Thyroid gland (tissue), 4 donors: Measurements from ENCODE around the gene PDE1C. TPM values are rescaled to one million over a fixed set of nuclear protein-coding genes. Genes with fewer than 3 reads are reported as not detected.

Experiments
- DNase-seq, 2 donors: peaks; one replicate each; pipeline ENCODE4 v3.0.0-alpha.2; 2019
- H3K27ac ChIP-seq, 3 donors: fragments of 200-600 bp; sonication (generic); 1 replicate in 2 of 3; 2 replicates in 1 of 3; pipeline ENCODE4 v1.5.1; 2016 to 2019; ENCODE audit warnings: mild to moderate bottlenecking in 1 of 3, moderate library complexity in 1 of 3
- H3K27me3 ChIP-seq: fragments of 200-600 bp; sonication (generic); one replicate; pipeline ENCODE4 v1.5.1; 2019
- H3K36me3 ChIP-seq, 2 donors: fragments of 200-600 bp; sonication (generic); one replicate each; pipeline ENCODE4 v1.5.1; 2016 to 2019
- H3K4me1 ChIP-seq, 2 donors: fragments of 200-600 bp; sonication (generic); one replicate each; pipeline ENCODE4 v1.5.1; 2017 to 2019
- H3K4me3 ChIP-seq, 3 donors: fragments of 200-600 bp; sonication (generic); replicated peaks in 1 of 3; 1 replicate in 2 of 3; 2 replicates in 1 of 3; pipeline ENCODE4 v1.5.1; 2016; ENCODE audit warnings: mild to moderate bottlenecking in 1 of 3
- H3K9me3 ChIP-seq: fragments of 200-600 bp; sonication (generic); one replicate; pipeline ENCODE4 v1.5.1; 2017
- CTCF ChIP-seq, 6 experiments: fragments of 200-600 bp in 3 of 6; fragments of 450-650 bp in 3 of 6; sonication (generic) in 3 of 6; IDR thresholded peaks; one replicate each; pipeline ENCODE4 v1.5.1; 2016 to 2019; ENCODE audit warnings: antibody characterized with exemption in 6 of 6, mild to moderate bottlenecking in 2 of 6, inconsistent platforms in 1 of 6, moderate library complexity in 1 of 6
- POLR2A ChIP-seq, 2 donors: fragments of 450-650 bp; IDR thresholded peaks; one replicate each; pipeline ENCODE4 v1.6.1; 2017; ENCODE audit warnings: antibody characterized with exemption in 2 of 2, mild to moderate bottlenecking in 2 of 2, moderate library complexity in 1 of 2
- WGBS, 2 donors: methylation state at CpG; one replicate each; pipeline ENCODE4 v1.1.5; 2017; 5-methylcytosine and 5-hydroxymethylcytosine counted together
- intact Hi-C: fragments of 100-400 bp; cut with DNase I; formaldehyde crosslinking; loops from one replicate; pipeline ENCODE4 v1.15.1; 2023
- total RNA-seq, 4 donors: library from RNA; depleted of rRNA; stranded (reverse); fragments of >200 nt; gene quantifications; one replicate each; pipeline ENCODE4 v1.2.3, GENCODE V29; 2016

The PDE1C gene
- total RNA-seq, 4 donors from 2014 or later: 2.8 to 7.8 (median 4.0) TPM

GRCh38 chr7:32005577-32005976 lies 64.6 kb downstream of the PDE1C start:
- 92 to 95% methylated on average over 2 of the region's 2 CpGs for WGBS, 2 donors
- Histone ChIP-seq H3K4me3 (no peak overlapping the region), H3K4me1 (no peaks in the 10 kb centered on the region), H3K27ac (no peak overlapping the region), H3K27me3 (no peaks in the 10 kb centered on the region), H3K36me3 (no peaks in the 10 kb centered on the region), H3K9me3 (no peaks in the 10 kb centered on the region)
- no peak for DNase-seq
- intact Hi-C loops: no loop called here
- TF ChIP-seq POLR2A (IDR thresholded peaks at IDR 0.05): no peak
- no peak for TF ChIP-seq CTCF (IDR thresholded peaks at IDR 0.05)

GRCh38 chr7:32001948-32002347 lies 68.3 kb downstream of the PDE1C start:
- Histone ChIP-seq H3K36me3 (no peaks in the 10 kb centered on the region), H3K9me3 (no peaks in the 10 kb centered on the region), H3K27ac (no peak overlapping the region), H3K4me3 (no peak overlapping the region), H3K4me1 (no peaks in the 10 kb centered on the region), H3K27me3 (no peaks in the 10 kb centered on the region)
- 90 to 92% methylated on average over 4 of the region's 4 CpGs for WGBS, 2 donors
- intact Hi-C loops: no loop called here
- TF ChIP-seq POLR2A (IDR thresholded peaks at IDR 0.05) (no peak), CTCF (IDR thresholded peaks at IDR 0.05) (no peak)
- no peak for DNase-seq

GRCh38 chr7:31997423-31997822 lies 72.8 kb downstream of the PDE1C start:
- 76 to 83% methylated on average over 2 of the region's 2 CpGs for WGBS, 2 donors

GRCh38 chr7:31995134-31995533 lies 75.1 kb downstream of the PDE1C start:
- Histone ChIP-seq H3K9me3 (no peaks in the 10 kb centered on the region), H3K36me3 (no peaks in the 10 kb centered on the region), H3K27me3 (no peaks in the 10 kb centered on the region), H3K4me1 (no peaks in the 10 kb centered on the region), H3K27ac (no peak overlapping the region), H3K4me3 (no peak overlapping the region)
- WGBS, 2 donors: 88% methylated on average over 2 of the region's 2 CpGs
- TF ChIP-seq CTCF (IDR thresholded peaks at IDR 0.05) (no peak), POLR2A (IDR thresholded peaks at IDR 0.05) (no peak)
- no peak for DNase-seq
- intact Hi-C loops: no loop called here

More at GRCh38 chr7:31997423-31997822, 72.8 kb downstream of the PDE1C start:
- Histone ChIP-seq H3K9me3 (no peaks in the 10 kb centered on the region), H3K27ac (no peak overlapping the region), H3K4me1 (no peaks in the 10 kb centered on the region), H3K36me3 (no peaks in the 10 kb centered on the region), H3K27me3 (no peaks in the 10 kb centered on the region), H3K4me3 (no peak overlapping the region)
- DNase-seq: no peak
- TF ChIP-seq POLR2A (IDR thresholded peaks at IDR 0.05) (no peak), CTCF (IDR thresholded peaks at IDR 0.05) (no peak)
- intact Hi-C loops: no loop called here

GRCh38 chr7:31991846-31992245 lies 78.4 kb downstream of the PDE1C start:
- DNase-seq: no peak
- Histone ChIP-seq H3K27ac (no peak overlapping the region), H3K9me3 (no peaks in the 10 kb centered on the region), H3K4me3 (no peak overlapping the region), H3K4me1 (no peaks in the 10 kb centered on the region), H3K36me3 (no peaks in the 10 kb centered on the region), H3K27me3 (no peaks in the 10 kb centered on the region)
- intact Hi-C loops: no loop called here
- no peak for TF ChIP-seq CTCF (IDR thresholded peaks at IDR 0.05)
- no peak for TF ChIP-seq POLR2A (IDR thresholded peaks at IDR 0.05)
- WGBS, 2 donors: 52 to 64% methylated on average over 3 of the region's 3 CpGs
